Measurements from ENCODE around the gene TRIM2. TPM values are rescaled to one million over a fixed set of nuclear protein-coding genes. Genes with fewer than 3 reads are reported as not detected.
"Not testable (repeated sequence)": the region's sequence is repeated elsewhere in the genome, so short reads cannot be mapped to it uniquely, and the experiment has no call there.

The TRIM2 gene
- total RNA-seq, 1 donor from 2014 or later: 20.2 TPM

DNA sequence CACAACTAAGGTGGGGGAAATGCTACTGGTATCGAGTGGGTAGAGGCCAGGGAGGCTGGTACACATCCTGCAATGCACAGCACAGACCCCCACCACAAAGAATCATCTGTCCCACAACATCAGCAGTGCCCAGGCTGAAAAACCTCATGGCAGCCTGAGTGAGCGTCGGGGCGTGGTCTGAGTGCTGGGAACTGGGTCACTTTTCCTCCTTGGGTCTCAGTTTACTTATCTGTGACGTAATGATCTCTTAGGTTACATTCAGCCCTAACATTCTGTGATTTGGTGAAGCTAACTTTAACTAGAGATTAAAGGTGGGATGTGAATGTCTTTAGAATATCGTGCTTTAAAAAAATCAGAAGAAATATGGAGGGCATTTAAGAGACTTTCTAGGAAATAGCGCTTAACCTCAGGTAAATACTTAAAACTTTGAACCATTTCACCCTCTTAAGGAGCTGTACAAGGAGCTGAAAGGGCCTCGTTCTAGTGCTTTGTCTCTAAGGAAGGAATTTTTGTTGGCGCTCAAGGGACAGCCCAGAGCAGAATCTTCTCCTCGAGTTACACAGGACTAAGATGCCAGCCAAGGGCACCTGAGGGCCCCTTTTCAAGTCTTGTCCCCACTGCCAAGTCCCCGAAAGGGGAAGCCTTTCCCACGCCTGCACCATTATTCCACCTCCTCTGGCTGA, 18.1 kb upstream of the TRIM2 start:
- DNase-seq: no peak
- Histone ChIP-seq H3K4me3 (no peak overlapping the region), H3K27me3 (ENCODE audit: low read depth) (no peaks in the 10 kb centered on the region), H3K36me3 (no peaks in the 10 kb centered on the region), H3K27ac (replicated peaks) (no peak overlapping the region), H3K4me1 (no peaks in the 10 kb centered on the region), H3K9me3 (replicated peaks) (no peaks in the 10 kb centered on the region)
- TF ChIP-seq, protein P1, sequence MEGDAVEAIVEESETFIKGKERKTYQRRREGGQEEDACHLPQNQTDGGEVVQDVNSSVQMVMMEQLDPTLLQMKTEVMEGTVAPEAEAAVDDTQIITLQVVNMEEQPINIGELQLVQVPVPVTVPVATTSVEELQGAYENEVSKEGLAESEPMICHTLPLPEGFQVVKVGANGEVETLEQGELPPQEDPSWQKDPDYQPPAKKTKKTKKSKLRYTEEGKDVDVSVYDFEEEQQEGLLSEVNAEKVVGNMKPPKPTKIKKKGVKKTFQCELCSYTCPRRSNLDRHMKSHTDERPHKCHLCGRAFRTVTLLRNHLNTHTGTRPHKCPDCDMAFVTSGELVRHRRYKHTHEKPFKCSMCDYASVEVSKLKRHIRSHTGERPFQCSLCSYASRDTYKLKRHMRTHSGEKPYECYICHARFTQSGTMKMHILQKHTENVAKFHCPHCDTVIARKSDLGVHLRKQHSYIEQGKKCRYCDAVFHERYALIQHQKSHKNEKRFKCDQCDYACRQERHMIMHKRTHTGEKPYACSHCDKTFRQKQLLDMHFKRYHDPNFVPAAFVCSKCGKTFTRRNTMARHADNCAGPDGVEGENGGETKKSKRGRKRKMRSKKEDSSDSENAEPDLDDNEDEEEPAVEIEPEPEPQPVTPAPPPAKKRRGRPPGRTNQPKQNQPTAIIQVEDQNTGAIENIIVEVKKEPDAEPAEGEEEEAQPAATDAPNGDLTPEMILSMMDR (IDR thresholded peaks at IDR 0.05; ENCODE audit: borderline replicate concordance): no peak
- intact Hi-C loops (cut with micrococcal nuclease): no loop called here

DNA sequence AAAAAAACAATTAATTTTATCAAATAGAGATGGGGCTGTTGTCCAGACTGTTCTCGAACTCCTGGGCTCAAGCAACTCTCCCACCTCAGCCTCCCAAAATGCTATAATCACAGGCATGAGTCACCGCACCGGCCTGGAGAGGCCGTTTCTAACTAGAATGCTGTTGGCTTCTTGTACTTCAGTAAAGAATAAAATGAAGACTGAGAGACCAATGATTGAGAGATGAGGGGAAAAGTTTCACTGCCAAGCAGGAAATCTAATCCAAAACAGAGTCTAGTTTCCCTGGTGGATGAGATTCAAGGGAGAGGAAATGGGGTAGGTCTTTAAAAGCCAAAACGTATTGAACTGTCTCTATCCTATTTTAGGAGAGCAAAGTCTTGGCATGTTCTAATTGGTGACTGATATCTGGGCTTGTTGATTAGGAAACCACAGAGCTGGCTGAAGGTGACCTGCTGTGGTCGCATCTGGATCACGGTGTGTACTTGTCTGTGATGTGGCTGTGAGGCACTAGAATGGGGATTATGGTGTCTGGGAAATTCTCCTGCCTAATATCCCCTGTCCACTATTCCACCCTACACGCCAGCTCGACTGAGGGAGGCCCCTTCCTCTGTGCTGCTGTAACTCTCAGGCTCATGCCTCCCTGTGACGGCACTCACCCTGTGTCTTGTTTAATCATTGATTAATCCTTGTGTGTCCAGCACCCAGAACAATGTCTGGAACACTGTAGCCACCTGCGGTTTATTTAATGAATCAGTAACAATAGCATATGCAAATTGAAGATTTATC, 15.0 kb upstream of the TRIM2 start:
- intact Hi-C loops (cut with micrococcal nuclease): no loop called here
- Histone ChIP-seq H3K27ac (replicated peaks) (no peak overlapping the region), H3K4me3 (no peak overlapping the region), H3K27me3 (ENCODE audit: low read depth) (no peaks in the 10 kb centered on the region), H3K36me3 (no peaks in the 10 kb centered on the region), H3K9me3 (replicated peaks) (no peaks in the 10 kb centered on the region), H3K4me1 (no peaks in the 10 kb centered on the region)
- DNase-seq: no peak
- TF ChIP-seq, protein P1 (IDR thresholded peaks at IDR 0.05; ENCODE audit: borderline replicate concordance): no peak

DNA sequence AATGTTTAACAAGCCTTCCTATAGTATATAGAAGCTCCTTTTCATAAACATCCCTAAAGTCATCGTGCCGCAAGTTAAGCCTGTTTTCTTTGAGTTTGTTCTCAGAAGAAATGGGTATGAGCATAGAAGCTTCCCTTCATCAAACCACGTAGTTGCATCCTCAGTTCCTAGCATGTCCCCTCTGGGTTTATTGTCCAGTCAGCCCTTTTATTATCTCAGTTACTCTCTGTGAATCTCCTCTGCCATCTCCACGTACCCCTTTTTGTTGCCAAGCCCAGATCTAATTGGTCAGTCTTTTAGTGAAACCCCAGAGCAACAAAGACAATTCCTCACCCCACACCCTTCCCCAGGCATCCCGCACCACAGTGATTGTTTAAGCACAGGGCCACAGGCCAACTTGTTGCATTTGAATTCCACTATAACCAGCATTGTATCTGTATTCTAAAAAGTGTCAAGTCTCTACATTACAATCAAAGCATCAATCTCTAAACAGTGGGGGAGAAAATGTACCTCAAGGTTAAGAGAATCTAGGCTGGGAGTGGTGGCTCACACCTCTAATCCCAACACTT, 12.4 kb upstream of the TRIM2 start:
- TF ChIP-seq, protein P1 (IDR thresholded peaks at IDR 0.05; ENCODE audit: borderline replicate concordance): no peak
- H3K27ac ChIP-seq (replicated peaks): no peak overlapping the region
- intact Hi-C loops (cut with micrococcal nuclease): no loop called here
- DNase-seq: no peak
- H3K27me3 ChIP-seq (ENCODE audit: low read depth): no peaks in the 10 kb centered on the region
- H3K36me3 ChIP-seq: no peaks in the 10 kb centered on the region
- H3K9me3 ChIP-seq (replicated peaks): no peaks in the 10 kb centered on the region
- no peak overlapping the region for H3K4me3 ChIP-seq
- no peaks in the 10 kb centered on the region for H3K4me1 ChIP-seq

DNA sequence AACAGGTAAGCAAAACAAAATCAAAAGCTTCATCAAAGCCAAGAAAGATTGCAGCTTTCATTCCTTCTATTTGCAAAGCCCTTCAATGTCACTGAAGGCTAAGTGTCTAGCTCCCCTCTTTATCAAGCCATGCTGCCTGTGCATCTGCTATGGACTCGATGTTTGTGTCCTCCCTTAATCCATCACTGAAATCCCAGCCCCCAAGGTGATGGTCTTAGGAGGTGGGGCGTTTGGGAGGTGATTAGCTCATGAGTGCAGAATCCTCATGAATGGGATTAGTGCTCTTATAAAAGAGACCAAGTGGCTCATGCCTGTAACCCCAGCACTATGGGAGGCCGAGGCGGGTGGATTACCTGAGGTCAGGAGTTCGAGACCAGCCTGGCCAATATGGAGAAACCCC, 6.9 kb upstream of the TRIM2 start:
- no peaks in the 10 kb centered on the region for H3K9me3 ChIP-seq (replicated peaks)
- intact Hi-C loops (cut with micrococcal nuclease): no loop called here
- no peaks in the 10 kb centered on the region for H3K27me3 ChIP-seq (ENCODE audit: low read depth)
- no peak for DNase-seq
- no peak overlapping the region for H3K27ac ChIP-seq (replicated peaks)
- no peaks in the 10 kb centered on the region for H3K4me1 ChIP-seq
- H3K4me3 ChIP-seq: no peak overlapping the region
- no peaks in the 10 kb centered on the region for H3K36me3 ChIP-seq
- TF ChIP-seq, protein P1 (IDR thresholded peaks at IDR 0.05; ENCODE audit: borderline replicate concordance): no peak

DNA sequence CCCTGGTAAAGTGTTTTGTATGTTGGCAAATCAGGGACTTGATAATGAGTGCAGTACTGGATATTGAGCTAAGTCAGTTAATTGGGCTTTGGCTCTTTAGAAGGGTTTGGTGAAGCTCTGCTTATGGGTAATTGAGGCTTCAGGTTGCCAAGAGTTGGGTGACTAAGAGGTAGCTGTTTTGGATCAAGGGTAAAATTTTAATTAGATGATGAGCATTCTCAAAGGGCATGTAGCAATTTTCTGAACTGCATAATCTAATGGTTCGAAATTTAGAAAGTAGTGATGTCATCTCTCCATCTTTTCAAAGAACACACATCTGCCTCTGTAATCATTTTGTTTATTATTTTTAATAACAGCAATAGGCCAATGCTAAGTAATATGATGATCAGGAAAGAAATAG, 5.5 kb upstream of the TRIM2 start:
- TF ChIP-seq, protein P1 (IDR thresholded peaks at IDR 0.05; ENCODE audit: borderline replicate concordance): no peak
- intact Hi-C loops (cut with micrococcal nuclease): no loop called here
- Histone ChIP-seq H3K4me3 (no peak overlapping the region), H3K4me1 (peaks cover under 1% of the 10 kb centered on the region), H3K27me3 (ENCODE audit: low read depth) (no peaks in the 10 kb centered on the region), H3K27ac (replicated peaks) (no peak overlapping the region), H3K9me3 (replicated peaks) (no peaks in the 10 kb centered on the region), H3K36me3 (no peaks in the 10 kb centered on the region)
- no peak for DNase-seq

DNA sequence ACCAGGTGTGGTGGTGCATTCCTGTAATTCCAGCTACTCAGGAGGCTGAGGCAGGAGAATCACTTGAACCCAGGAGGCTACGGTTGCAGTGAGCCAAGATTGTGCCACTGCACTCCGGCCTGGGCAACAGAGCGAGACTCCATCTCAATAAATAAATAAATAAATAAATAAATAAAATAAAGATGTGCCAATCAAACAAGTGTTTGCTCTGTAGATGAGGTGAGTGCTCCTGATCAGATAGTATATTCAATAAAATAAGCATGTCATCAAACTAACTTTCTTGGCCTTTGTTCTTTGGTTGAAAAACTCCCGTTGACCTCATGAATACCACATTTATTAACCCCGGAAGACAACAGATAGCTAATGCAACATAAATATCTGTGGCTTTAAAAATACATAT, 497 bp upstream of the TRIM2 start:
- Histone ChIP-seq H3K4me3 (peak overlapping the region; percentile 60), H3K27ac (replicated peaks) (peak overlapping the region; percentile 51), H3K4me1 (peaks cover 15% of the 10 kb centered on the region)
- intact Hi-C loops (cut with micrococcal nuclease); DNase-seq; H3K36me3 ChIP-seq; H3K9me3 ChIP-seq (replicated peaks); H3K27me3 ChIP-seq (ENCODE audit: low read depth): not testable (repeated sequence)
